H9 (cell line): ENCODE data around the gene SYCN. TPM values are rescaled to one million over a fixed set of nuclear protein-coding genes. Genes with fewer than 3 reads are reported as not detected.

Experiments
- DNase-seq: peaks from one replicate; pipeline ENCODE4 v3.0.0-alpha.2; 2017
- H2AFZ ChIP-seq: one replicate; pipeline ENCODE4 v1.6.1; 2013; ENCODE audit warnings: mild to moderate bottlenecking, low read length, control low read depth, moderate library complexity
- H2AK5ac ChIP-seq: 2 replicates; pipeline ENCODE4 v1.6.1; 2013; ENCODE audit warnings: low read length, control low read depth, mixed read lengths; ENCODE audit not compliant: insufficient read length
- H2BK120ac ChIP-seq: one replicate; pipeline ENCODE4 v1.6.1; 2013; ENCODE audit warnings: low read depth, mild to moderate bottlenecking, low read length, control low read depth, inconsistent platforms; ENCODE audit not compliant: poor library complexity, severe bottlenecking
- H2BK12ac ChIP-seq: 2 replicates; pipeline ENCODE4 v1.6.1; 2013; ENCODE audit warnings: low read length, control low read depth, mixed read lengths, low read depth; ENCODE audit not compliant: insufficient read length
- H2BK15ac ChIP-seq: 2 replicates; pipeline ENCODE4 v1.6.1; 2013; ENCODE audit warnings: low read depth, low read length, control low read depth
- H2BK20ac ChIP-seq: one replicate; pipeline ENCODE4 v1.6.1; 2013; ENCODE audit warnings: low read depth, mild to moderate bottlenecking, low read length, control low read depth, inconsistent platforms; ENCODE audit not compliant: poor library complexity, severe bottlenecking
- H2BK5ac ChIP-seq: 2 replicates; pipeline ENCODE4 v1.6.1; 2013; ENCODE audit warnings: low read length, control low read depth, mixed read lengths; ENCODE audit not compliant: insufficient read length
- H3K14ac ChIP-seq: 2 replicates; pipeline ENCODE4 v1.6.1; 2013; ENCODE audit warnings: low read length, control low read depth; ENCODE audit not compliant: insufficient read depth
- H3K18ac ChIP-seq: 2 replicates; pipeline ENCODE4 v1.6.1; 2013; ENCODE audit warnings: low read depth, mild to moderate bottlenecking, mixed read lengths, low read length, control low read depth; ENCODE audit not compliant: insufficient read length
- H3K23ac ChIP-seq: 2 replicates; pipeline ENCODE4 v1.6.1; 2013; ENCODE audit warnings: low read length, control low read depth, mixed read lengths, low read depth; ENCODE audit not compliant: insufficient read length
- H3K23me2 ChIP-seq: 2 replicates; pipeline ENCODE4 v1.6.1; 2013; ENCODE audit warnings: low read depth, mild to moderate bottlenecking, mixed read lengths, low read length, control low read depth; ENCODE audit not compliant: insufficient read length, poor library complexity, severe bottlenecking
- H3K27ac ChIP-seq: 2 replicates; pipeline ENCODE4 v1.5.1; 2013; ENCODE audit warnings: low read length, control low read depth, mixed read lengths, low read depth; ENCODE audit not compliant: insufficient read length
- H3K27me3 ChIP-seq: 2 replicates; pipeline ENCODE4 v1.6.1; 2013; ENCODE audit warnings: low read length, control low read depth, inconsistent platforms; ENCODE audit not compliant: insufficient read depth
- H3K4ac ChIP-seq: 2 replicates; pipeline ENCODE4 v1.6.1; 2013; ENCODE audit warnings: low read depth, mild to moderate bottlenecking, control low read depth, inconsistent platforms, low read length, moderate library complexity
- H3K4me1 ChIP-seq: 2 replicates; pipeline ENCODE4 v1.6.1; 2013; ENCODE audit warnings: low read length, control low read depth, inconsistent platforms; ENCODE audit not compliant: insufficient read depth
- H3K4me2 ChIP-seq: 2 replicates; pipeline ENCODE4 v1.6.1; 2013; ENCODE audit warnings: low read length, control low read depth, mixed read lengths; ENCODE audit not compliant: insufficient read length, insufficient read depth
- H3K56ac ChIP-seq: 2 replicates; pipeline ENCODE4 v1.6.1; 2013; ENCODE audit warnings: low read depth, mild to moderate bottlenecking, mixed read lengths, low read length, control low read depth; ENCODE audit not compliant: insufficient read length
- H3K79me1 ChIP-seq: 2 replicates; pipeline ENCODE4 v1.6.1; 2013; ENCODE audit warnings: low read depth, mild to moderate bottlenecking, moderate library complexity, low read length, control low read depth, inconsistent platforms; ENCODE audit not compliant: insufficient read depth, poor library complexity, severe bottlenecking
- H3K79me2 ChIP-seq: 2 replicates; pipeline ENCODE4 v1.6.1; 2013; ENCODE audit warnings: low read length, control low read depth, inconsistent platforms; ENCODE audit not compliant: insufficient read depth
- H3K9ac ChIP-seq: 2 replicates; pipeline ENCODE4 v1.6.1; 2013; ENCODE audit warnings: low read length, control low read depth, mixed read lengths; ENCODE audit not compliant: insufficient read length; ENCODE audit errors: extremely low read depth
- H3K9me3 ChIP-seq: one replicate; pipeline ENCODE4 v1.6.1; 2013; ENCODE audit warnings: low read depth, low read length, inconsistent platforms; ENCODE audit not compliant: control insufficient read depth
- H3T11ph ChIP-seq: one replicate; pipeline ENCODE4 v1.6.1; 2013; ENCODE audit warnings: mild to moderate bottlenecking, low read length, control low read depth, inconsistent platforms
- H4K20me1 ChIP-seq: one replicate; pipeline ENCODE4 v1.6.1; 2013; ENCODE audit not compliant: control insufficient read depth, insufficient read length, insufficient read depth
- H4K5ac ChIP-seq: 2 replicates; pipeline ENCODE4 v1.6.1; 2013; ENCODE audit warnings: low read depth, mild to moderate bottlenecking, mixed read lengths, low read length, control low read depth; ENCODE audit not compliant: insufficient read length
- H4K8ac ChIP-seq: replicated peaks from 2 replicates; pipeline ENCODE4 v1.6.1; 2013; ENCODE audit warnings: low read length, control low read depth, mixed read lengths, low read depth; ENCODE audit not compliant: insufficient read length
- H4K91ac ChIP-seq: 2 replicates; pipeline ENCODE4 v1.6.1; 2013; ENCODE audit warnings: low read depth, mild to moderate bottlenecking, moderate library complexity, mixed read lengths, low read length, control low read depth; ENCODE audit not compliant: insufficient read length
- H3K27ac Mint-ChIP-seq, 3 experiments: 2 replicates in 2 of 3; 3 replicates in 1 of 3; pipeline ENCODE4 v1.8.0; 2020 to 2021; ENCODE audit warnings: mixed read lengths in 3 of 3, mild to moderate bottlenecking in 1 of 3, moderate library complexity in 1 of 3
- H3K27me3 Mint-ChIP-seq: 2 replicates; pipeline ENCODE4 v1.8.0; 2021; ENCODE audit warnings: low read depth, mild to moderate bottlenecking, moderate library complexity, mixed read lengths
- H3K36me3 Mint-ChIP-seq, 3 experiments: 2 replicates in 2 of 3; 3 replicates in 1 of 3; pipeline ENCODE4 v1.8.0; 2020 to 2021; ENCODE audit warnings: low read depth in 3 of 3, mixed read lengths in 3 of 3; ENCODE audit not compliant: insufficient read depth in 1 of 3
- H3K4me1 Mint-ChIP-seq, 2 experiments: 2 replicates each; pipeline ENCODE4 v1.8.0; 2020; ENCODE audit warnings: mixed read lengths in 2 of 2
- H3K4me3 Mint-ChIP-seq, 2 experiments: 2 replicates in 1 of 2; 3 replicates in 1 of 2; pipeline ENCODE4 v1.8.0; 2020 to 2021; ENCODE audit warnings: mild to moderate bottlenecking in 2 of 2, mixed read lengths in 2 of 2, moderate library complexity in 1 of 2
- H3K9me3 Mint-ChIP-seq, 2 experiments: 2 replicates in 1 of 2; 3 replicates in 1 of 2; pipeline ENCODE4 v1.8.0; 2020; ENCODE audit warnings: mild to moderate bottlenecking in 2 of 2, mixed read lengths in 2 of 2, moderate library complexity in 1 of 2
- CTCF ChIP-seq: fragments of 200-600 bp; sonication (generic); conservative IDR thresholded peaks from 3 replicates; pipeline ENCODE4 v1.8.0; 2021; ENCODE audit warnings: antibody characterized with exemption, mild to moderate bottlenecking
- WGBS: extraction: QIAGEN DNeasy Blood & Tissue Kit; methylation state at CpG from one replicate; pipeline ENCODE4 v1.1.7; 2013; ENCODE audit warnings: missing lambda C conversion rate, low lambda C conversion rate, mixed read lengths; ENCODE audit not compliant: insufficient read length; ENCODE audit errors: extremely low coverage; 5-methylcytosine and 5-hydroxymethylcytosine counted together
- total RNA-seq: library from RNA; stranded (reverse); gene quantifications from 2 replicates; pipeline ENCODE4 v1.2.1, GENCODE V29; 2021

Gene SYCN
- total RNA-seq, 1 experiment from 2014 or later: not detected

- H3K56ac ChIP-seq: no peak overlapping the region
- no peak overlapping the region for H3K18ac ChIP-seq
- Mint-ChIP-seq H3K27me3 (peaks cover 90% of the 10 kb centered on the region), H3K27ac (no peak overlapping the region), H3K4me3 (no peak overlapping the region), H3K9me3 (no peaks in the 10 kb centered on the region), H3K36me3 (no peaks in the 10 kb centered on the region), H3K4me1 (peaks cover 2 to 5% of the 10 kb centered on the region in 2 experiments; a peak in 2 of 4 replicates)
- WGBS: no CpG with 5 or more reads among the region's 5 CpGs
- no peak overlapping the region for H2BK15ac ChIP-seq
- no peak overlapping the region for H3K23ac ChIP-seq
- DNase-seq: no peak
- H3K79me1 ChIP-seq: no peaks in the 10 kb centered on the region
- H2BK20ac ChIP-seq: no peak overlapping the region
- H3K14ac ChIP-seq: no peak overlapping the region
- H2BK120ac ChIP-seq: no peak overlapping the region
- H2BK5ac ChIP-seq: no peak overlapping the region
- no peak overlapping the region for H4K91ac ChIP-seq
- no peak overlapping the region for H3K9ac ChIP-seq
- no peak overlapping the region for H3T11ph ChIP-seq
- no peaks in the 10 kb centered on the region for H3K4me1 ChIP-seq
- no peak overlapping the region for H2BK12ac ChIP-seq
- peaks cover 35% of the 10 kb centered on the region; the same call in 1 of the 2 replicates for H3K27me3 ChIP-seq
- no peak overlapping the region for H4K8ac ChIP-seq
- H4K20me1 ChIP-seq: no peaks in the 10 kb centered on the region
- H2AFZ ChIP-seq: no peak overlapping the region
- no peak overlapping the region for H2AK5ac ChIP-seq
- H3K79me2 ChIP-seq: no peaks in the 10 kb centered on the region
- H3K27ac ChIP-seq: no peak overlapping the region
- no peak overlapping the region for H4K5ac ChIP-seq
- no peaks in the 10 kb centered on the region for H3K9me3 ChIP-seq
- H3K4ac ChIP-seq: no peak overlapping the region
- H3K4me2 ChIP-seq: no peak overlapping the region
- TF ChIP-seq CTCF: no peak
- peaks cover 9% of the 10 kb centered on the region for H3K23me2 ChIP-seq
Measured at GRCh38 chr19:39251081-39251480, 47.0 kb upstream of the SYCN start.
